NCI-H526 (cell line): ENCODE measurements around the gene SMAP1.
"Not testable (repeated sequence)": the region's sequence is repeated elsewhere in the genome, so short reads cannot be mapped to it uniquely, and the experiment has no call there.

ENCODE experiments used
- DNase-seq, 2 experiments: peaks; one replicate each; lab custom pipeline; 2025; lab: John Stamatoyannopoulos, UW

SMAP1 gene

DNA sequence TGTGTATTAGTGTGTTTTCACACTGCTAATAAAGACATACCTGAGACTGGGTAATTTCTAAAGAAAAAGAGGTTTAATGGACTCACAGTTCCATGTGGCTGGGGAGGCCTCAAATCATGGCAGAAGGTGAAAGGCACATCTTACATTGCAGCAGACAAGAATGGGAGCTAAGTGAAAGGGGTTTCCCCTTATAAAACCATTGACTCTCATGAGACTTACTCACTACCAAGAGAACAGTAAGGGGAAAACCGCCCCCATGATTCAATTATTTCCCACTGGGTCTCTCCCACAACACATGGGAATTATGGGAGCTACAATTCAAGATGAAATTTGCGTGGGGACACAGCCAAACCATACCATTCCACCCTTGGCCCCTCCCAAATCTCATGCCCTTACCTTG lies 73.1 kb downstream of the SMAP1 start:
- not testable (repeated sequence) for DNase-seq

GRCh38 chr6:70742462-70742861 lies 74.8 kb downstream of the SMAP1 start:
- not testable (repeated sequence) for DNase-seq

DNA sequence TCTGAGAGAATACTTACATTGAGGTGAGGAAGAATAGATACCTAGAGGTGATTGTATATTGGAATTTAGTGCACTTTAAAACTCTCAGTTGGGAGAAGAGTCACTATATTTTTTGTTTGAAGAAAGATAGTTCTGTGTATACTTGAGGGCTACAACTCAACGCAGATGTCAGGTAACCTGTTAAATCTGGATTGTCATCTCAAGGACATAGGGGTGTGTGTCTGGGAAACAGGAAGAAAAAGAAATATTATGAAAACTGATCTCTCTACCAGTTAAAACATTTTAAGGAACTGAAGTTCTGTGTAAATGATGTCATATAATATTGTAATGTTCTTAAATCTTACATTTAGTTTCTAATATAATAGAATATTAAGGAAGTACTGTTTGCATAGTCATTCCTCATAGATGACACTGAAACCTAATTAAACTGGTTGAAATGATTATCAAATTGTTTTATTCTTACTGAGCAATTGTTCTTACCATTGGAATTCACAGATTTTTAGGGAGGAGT lies 86.2 kb downstream of the SMAP1 start:
- no peak for DNase-seq

GRCh38 chr6:70758883-70759282 lies 91.2 kb downstream of the SMAP1 start:
- no peak for DNase-seq

GRCh38 chr6:70763754-70764510 lies 96.2 kb downstream of the SMAP1 start:
- DNase-seq = no peak

- no peak for DNase-seq
These were observed 97.0 kb downstream of the SMAP1 start for GRCh38 chr6:70764706-70765105.

GRCh38 chr6:70771351-70771750 lies 103.7 kb downstream of the SMAP1 start:
- DNase-seq = not testable (repeated sequence)

DNA sequence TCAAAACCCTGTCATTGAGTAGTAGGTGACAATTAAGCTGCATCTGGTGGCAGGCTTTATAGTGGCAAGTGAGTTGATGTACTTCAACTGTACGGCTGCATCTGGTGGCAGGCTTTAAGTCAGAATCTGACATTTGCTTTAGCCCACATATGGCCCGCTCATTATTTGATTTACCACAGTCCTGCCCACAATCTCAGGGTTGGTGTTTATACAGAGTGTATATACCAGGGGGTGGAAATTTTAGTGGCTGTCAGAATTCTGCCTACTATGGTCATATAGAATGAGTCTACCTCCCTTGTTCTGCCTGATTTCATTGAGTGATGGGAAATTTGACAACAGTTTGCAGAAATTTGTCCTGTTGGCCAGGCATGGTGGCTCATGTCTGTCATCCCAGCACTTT lies 112.3 kb downstream of the SMAP1 start:
- no peak for DNase-seq

- no peak for DNase-seq
These were observed 123.0 kb downstream of the SMAP1 start for GRCh38 chr6:70790483-70791224.

GRCh38 chr6:70797625-70798024 lies 129.9 kb downstream of the SMAP1 start:
- DNase-seq = no peak

- DNase-seq = no peak
These were observed 138.4 kb downstream of the SMAP1 start for GRCh38 chr6:70806086-70806485.

DNA sequence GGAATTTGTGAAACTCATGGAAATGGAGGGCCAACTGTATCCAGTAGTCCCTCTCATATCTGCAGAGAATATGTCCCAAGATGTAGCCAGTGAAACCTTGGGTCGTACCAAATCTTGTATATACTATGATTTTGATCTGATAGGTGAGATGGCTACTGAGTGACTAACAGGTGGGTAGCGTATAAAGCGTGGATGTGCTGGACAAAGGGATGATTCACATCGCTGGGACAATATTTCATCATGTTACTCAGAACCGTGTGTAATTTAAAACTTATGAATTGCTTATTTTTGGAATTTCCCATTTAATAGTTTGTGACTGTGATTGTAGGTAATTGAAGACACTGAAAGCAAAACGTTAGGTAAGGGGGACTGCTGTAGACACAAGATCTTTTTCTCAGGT lies 144.1 kb downstream of the SMAP1 start:
- no peak for DNase-seq

DNA sequence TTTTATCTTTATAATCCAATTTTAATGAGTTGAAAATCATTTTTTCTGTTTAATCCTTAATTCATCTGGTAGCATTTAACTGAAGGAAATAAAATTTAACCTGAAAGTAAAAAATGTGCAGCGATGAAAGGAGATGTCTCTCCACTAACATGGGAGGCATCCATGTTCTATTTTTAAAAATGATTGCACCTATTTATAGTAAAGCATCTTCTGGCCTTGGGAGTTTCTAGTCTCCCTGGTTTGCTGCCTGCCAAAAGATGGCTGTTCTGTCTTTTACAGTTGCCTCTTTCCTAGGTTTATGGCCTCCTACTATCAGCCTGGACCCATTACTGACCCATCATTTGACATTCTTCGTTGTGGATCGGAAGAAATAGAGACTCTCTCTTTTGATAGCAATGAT lies 146.2 kb downstream of the SMAP1 start:
- no peak for DNase-seq

- no peak for DNase-seq
These were observed 152.0 kb downstream of the SMAP1 start for GRCh38 chr6:70819646-70820045.

DNA sequence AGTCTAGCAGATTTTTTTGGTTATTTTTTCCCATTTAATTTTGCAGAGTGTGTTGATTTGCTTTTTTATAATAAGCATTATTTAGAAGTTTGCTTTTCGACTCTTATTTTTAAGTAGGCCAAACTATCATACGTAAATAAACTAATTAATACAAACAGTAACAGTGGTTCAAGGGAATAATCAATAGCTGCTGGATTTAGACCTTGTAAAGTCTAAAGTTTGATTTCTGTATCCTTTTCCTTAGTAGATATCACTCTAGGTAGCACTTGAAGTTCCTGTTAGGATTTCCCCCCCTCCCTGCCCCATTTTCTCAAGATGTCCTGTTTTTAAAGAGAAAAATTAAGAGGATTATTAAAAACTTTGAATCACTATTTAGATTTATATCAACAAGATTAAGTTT lies 153.1 kb downstream of the SMAP1 start:
- DNase-seq = no peak

GRCh38 chr6:70821751-70822150 lies 154.1 kb downstream of the SMAP1 start:
- DNase-seq = no peak

DNA sequence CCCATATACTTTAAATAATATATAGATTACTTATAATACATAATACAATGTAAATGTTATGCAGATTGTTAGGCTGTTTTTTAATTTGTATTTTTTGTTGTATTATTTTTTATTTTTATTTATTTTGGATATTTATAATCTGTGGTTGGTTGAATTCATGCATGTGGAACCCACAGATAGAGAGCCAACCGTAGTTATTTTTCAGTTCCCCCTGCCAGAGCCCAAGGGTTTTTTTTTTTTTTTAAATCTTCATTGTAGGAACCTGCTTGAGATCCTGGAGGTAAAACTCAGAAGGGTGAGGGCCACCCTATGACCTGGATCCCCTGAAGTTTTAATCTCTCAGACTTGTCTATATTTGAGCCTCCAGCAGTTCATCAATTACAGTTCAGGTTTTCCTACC lies 156.0 kb downstream of the SMAP1 start:
- no peak for DNase-seq

DNA sequence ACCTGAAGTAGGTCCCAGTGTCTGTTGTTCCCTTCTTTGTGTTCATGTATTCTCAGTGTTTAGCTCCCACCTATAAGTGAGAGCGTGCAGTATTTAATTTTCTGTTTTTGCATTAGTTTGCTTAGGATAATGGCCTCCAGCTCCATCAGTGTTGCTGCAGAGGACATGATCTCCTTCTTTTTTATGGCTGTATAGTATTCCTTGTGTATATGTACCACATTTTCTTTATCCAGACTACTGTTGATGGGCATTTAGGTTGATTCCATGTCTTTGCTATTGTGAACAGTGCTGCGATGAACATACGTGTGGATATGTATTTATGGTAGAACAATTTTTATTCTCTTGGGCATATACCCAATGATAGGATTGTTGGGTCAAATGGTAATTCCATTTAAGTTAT lies 163.7 kb downstream of the SMAP1 start:
- DNase-seq = no peak

DNA sequence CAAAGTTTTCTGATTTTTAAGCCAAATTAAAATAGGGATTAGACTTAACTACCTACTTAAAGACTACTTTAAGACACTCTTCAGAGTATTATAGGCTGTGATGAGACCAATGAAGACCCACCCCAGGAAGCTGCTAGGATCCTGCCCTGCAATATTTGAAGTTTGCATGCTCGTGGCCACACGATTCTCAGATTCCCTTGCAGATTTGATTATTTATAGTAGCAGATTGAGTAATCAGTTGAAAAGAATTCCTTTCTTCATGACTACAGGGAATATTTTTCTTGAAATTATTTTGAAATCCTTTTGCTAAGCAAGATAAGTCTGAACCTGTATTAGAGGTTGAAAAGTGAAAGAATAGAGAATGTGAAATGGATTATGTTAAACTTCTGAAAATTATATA lies 166.8 kb downstream of the SMAP1 start:
- DNase-seq = no peak

DNA sequence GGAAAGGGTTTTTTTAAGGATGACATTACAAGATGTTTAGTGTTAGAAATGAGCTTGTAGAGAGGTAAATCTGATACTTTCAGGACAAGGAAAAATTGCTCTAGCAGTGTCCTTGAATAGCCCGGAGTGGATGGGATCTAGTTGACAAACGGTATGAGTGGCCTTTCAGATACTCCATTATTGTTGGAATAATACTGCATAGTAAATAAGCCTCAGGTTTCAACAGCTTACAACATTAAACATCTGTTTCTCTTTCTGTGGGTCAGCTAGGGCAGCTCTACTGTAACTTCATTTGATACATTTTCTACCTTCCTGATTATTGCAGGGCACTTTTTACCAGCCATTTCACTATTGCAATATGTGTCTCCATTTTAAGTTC lies 171.2 kb downstream of the SMAP1 start:
- DNase-seq = no peak

- DNase-seq = no peak
These were observed 171.9 kb downstream of the SMAP1 start for GRCh38 chr6:70839286-70840266.

DNA sequence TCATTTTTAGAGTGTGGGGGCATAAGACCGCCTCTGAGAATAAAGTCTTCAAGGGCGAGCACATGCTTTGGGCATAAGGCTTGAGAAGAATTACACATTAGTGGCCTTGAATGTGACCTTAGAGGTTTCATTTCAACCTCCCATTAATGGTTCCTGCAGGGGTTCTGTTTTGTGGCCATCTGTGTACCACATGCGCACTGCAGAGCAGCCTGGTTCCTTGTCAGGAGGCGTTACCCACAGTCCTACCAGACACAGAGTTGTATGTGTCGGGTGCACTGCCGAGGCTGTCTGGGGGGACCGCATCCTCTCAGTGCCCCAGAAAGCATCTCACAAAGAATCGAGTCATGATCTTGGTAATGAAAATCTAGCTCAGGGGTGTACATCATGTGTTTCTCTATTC lies 173.4 kb downstream of the SMAP1 start:
- DNase-seq = no peak
